ENCODE data around the gene MYL2. TPM values are rescaled to one million over a fixed set of nuclear protein-coding genes. Genes with fewer than 3 reads are reported as not detected.

The MYL2 gene
- polyA plus RNA-seq, 2 of the 4 experiments (the other 2 are of a cell fraction): 0.13 TPM; not detected in 1

GRCh38 chr12:110927546-110927945, 7.2 kb upstream of the MYL2 start:
- ATAC-seq (no peak), FAIRE-seq (no peak), DNase-seq (ENCODE audit: low read depth in 1 of 2, low spot score in 1 of 2) (no peak)
- H3K27ac ChIP-seq: no peak overlapping the region
- H3K4me2 ChIP-seq: no peak overlapping the region
- TF ChIP-seq CTCF (IDR thresholded peaks at IDR 0.05) (no peak), RNF2 (IDR thresholded peaks at IDR 0.05; ENCODE audit: borderline replicate concordance, low read depth) (no peak), MAFK (IDR thresholded peaks at IDR 0.05; ENCODE audit: partially characterized antibody) (no peak), EHMT2 (IDR thresholded peaks at IDR 0.05; ENCODE audit: low read depth) (no peak), FOSB (CRISPR knock-in tag; IDR thresholded peaks at IDR 0.05) (no peak), GATA3 (IDR thresholded peaks at IDR 0.05; ENCODE audit: borderline replicate concordance) (no peak), SMC3 (IDR thresholded peaks at IDR 0.05) (no peak), KDM5A (IDR thresholded peaks at IDR 0.05) (no peak), HMGXB4 (CRISPR knock-in tag; IDR thresholded peaks at IDR 0.05; ENCODE audit: borderline replicate concordance) (no peak), CBX2 (IDR thresholded peaks at IDR 0.05; ENCODE audit: borderline replicate concordance, low read depth) (no peak), HOXB13 (CRISPR knock-in tag; IDR thresholded peaks at IDR 0.05; ENCODE audit: low read depth) (no peak), FOXS1 (CRISPR knock-in tag; IDR thresholded peaks at IDR 0.05) (no peak), FOSL2 (IDR thresholded peaks at IDR 0.05) (no peak), FOSL2 (CRISPR knock-in tag; IDR thresholded peaks at IDR 0.05) (no peak), HOXB5 (CRISPR knock-in tag; IDR thresholded peaks at IDR 0.05) (no peak), POLR2A (IDR thresholded peaks at IDR 0.05; ENCODE audit: low read length) (no peak), USF2 (IDR thresholded peaks at IDR 0.05) (no peak), ZC3H11A (IDR thresholded peaks at IDR 0.05) (no peak), E2F6 (IDR thresholded peaks at IDR 0.05; ENCODE audit: borderline replicate concordance, low read depth) (no peak), NR3C1 (IDR thresholded peaks at IDR 0.05) (no peak)
- no peaks in the 10 kb centered on the region for H3K9me3 ChIP-seq
- POLR2A ChIA-PET: no interaction called here
- no peak overlapping the region for H3K4me3 ChIP-seq
- CTCF ChIA-PET: interaction anchor here (2.6 kb wide), 1 partner anchor 32 kb away, joined by 10 read pairs; no protein-coding TSS in a partner anchor
- H3K4me1 ChIP-seq: peaks cover 8% of the 10 kb centered on the region; the same call in 2 of the 3 replicates
- WGBS (ENCODE audit: missing lambda C conversion rate): 53% methylated on average over 6 of the region's 6 CpGs

GRCh38 chr12:110923692-110924334, 3.4 kb upstream of the MYL2 start:
- Histone ChIP-seq H3K27ac (no peak overlapping the region; a peak in 1 of 6 replicates), H3K4me1 (peaks cover 12% of the 10 kb centered on the region; the same call in 2 of the 3 replicates), H3K4me2 (no peak overlapping the region), H3K9me3 (no peaks in the 10 kb centered on the region), H3K4me3 (no peak overlapping the region)
- CTCF ChIA-PET: interaction anchor here (1.3 to 3.8 kb wide), 2 partner anchors 8 to 17 kb away, joined by 4 to 14 read pairs; no protein-coding TSS in a partner anchor
- TF ChIP-seq NPAS2 (CRISPR knock-in tag; IDR thresholded peaks at IDR 0.05; ENCODE audit: borderline replicate concordance): no peak
- TF ChIP-seq KDM5A (IDR thresholded peaks at IDR 0.05): no peak
- TF ChIP-seq HEYL (CRISPR knock-in tag; IDR thresholded peaks at IDR 0.05): no peak
- TF ChIP-seq EHF (CRISPR knock-in tag; IDR thresholded peaks at IDR 0.05): no peak
- no peak for TF ChIP-seq ZFP36 (IDR thresholded peaks at IDR 0.05; ENCODE audit: borderline replicate concordance, partially characterized antibody)
- TF ChIP-seq BCL3 (IDR thresholded peaks at IDR 0.05): no peak
- TF ChIP-seq CHD2 (IDR thresholded peaks at IDR 0.05; ENCODE audit: low read length, partially characterized antibody): no peak
- TF ChIP-seq EP300 (IDR thresholded peaks at IDR 0.05): no peak
- FAIRE-seq (no peak), DNase-seq (ENCODE audit: low read depth in 1 of 2, low spot score in 1 of 2) (no peak), ATAC-seq (no peak)
- POLR2A ChIA-PET: no interaction called here
- WGBS (ENCODE audit: missing lambda C conversion rate): 82% methylated on average over 8 of the region's 9 CpGs
